ENCODE data around the gene TSSK2. TPM values are rescaled to one million over a fixed set of nuclear protein-coding genes. Genes with fewer than 3 reads are reported as not detected.

Gene TSSK2
- total RNA-seq, 1 donor from 2014 or later: not detected

DNA sequence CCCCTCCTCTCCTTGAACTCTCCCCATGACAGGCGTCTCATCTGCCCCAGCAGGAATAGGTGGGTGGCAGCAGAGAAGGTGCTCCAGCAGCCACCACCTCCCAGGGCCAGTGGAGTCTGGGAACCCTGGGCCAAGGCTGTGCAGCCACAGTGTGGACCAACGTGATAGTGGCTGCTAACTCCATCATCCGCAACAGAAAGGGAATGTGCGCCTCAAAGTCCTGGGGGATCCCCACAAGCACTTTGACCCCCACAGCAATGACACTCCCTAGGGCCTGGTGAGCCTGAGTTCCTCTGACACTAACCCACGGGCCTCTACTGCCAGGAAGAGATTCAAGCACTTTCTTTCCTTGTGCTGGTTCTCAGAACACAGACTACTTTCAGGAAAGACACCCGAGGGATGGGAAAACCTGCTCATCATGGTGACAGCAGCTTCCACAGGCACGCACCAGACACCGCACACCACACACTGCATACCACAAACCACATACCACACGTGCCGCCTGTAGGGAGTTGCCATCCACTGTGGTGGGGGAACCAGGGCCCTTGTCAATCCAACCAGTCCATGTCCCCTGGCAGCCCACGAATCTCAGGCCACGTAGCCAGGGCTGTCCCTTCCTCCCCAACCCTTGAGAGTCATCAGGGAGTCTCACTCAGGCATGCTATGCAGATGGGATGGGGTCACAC, 50.8 kb downstream of the TSSK2 start:
- Histone ChIP-seq H3K36me3 (no peaks in the 10 kb centered on the region), H3K4me3 (no peak overlapping the region), H3K4me1 (peaks cover 25% of the 10 kb centered on the region), H3K27ac (replicated peaks) (no peak overlapping the region), H3K9me3 (replicated peaks) (no peaks in the 10 kb centered on the region), H3K27me3 (ENCODE audit: low read depth) (no peaks in the 10 kb centered on the region)
- DNase-seq: no peak
- TF ChIP-seq, protein P1, sequence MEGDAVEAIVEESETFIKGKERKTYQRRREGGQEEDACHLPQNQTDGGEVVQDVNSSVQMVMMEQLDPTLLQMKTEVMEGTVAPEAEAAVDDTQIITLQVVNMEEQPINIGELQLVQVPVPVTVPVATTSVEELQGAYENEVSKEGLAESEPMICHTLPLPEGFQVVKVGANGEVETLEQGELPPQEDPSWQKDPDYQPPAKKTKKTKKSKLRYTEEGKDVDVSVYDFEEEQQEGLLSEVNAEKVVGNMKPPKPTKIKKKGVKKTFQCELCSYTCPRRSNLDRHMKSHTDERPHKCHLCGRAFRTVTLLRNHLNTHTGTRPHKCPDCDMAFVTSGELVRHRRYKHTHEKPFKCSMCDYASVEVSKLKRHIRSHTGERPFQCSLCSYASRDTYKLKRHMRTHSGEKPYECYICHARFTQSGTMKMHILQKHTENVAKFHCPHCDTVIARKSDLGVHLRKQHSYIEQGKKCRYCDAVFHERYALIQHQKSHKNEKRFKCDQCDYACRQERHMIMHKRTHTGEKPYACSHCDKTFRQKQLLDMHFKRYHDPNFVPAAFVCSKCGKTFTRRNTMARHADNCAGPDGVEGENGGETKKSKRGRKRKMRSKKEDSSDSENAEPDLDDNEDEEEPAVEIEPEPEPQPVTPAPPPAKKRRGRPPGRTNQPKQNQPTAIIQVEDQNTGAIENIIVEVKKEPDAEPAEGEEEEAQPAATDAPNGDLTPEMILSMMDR (IDR thresholded peaks at IDR 0.05; ENCODE audit: borderline replicate concordance): no peak
- intact Hi-C loops (cut with micrococcal nuclease): no loop called here

Other genes starting within 250 kb of the TSSK2 start
- gene DGCR6, start 225.0 kb upstream of the TSSK2 start, total RNA-seq: 13.9 TPM
- gene PRODH, start 195.0 kb upstream of the TSSK2 start, total RNA-seq: 13.3 TPM
- gene DGCR2, start 8.9 kb upstream of the TSSK2 start, total RNA-seq: 33.0 TPM
- 9.5 TPM for gene ESS2, start 13.3 kb downstream of the TSSK2 start, total RNA-seq
- gene GSC2, start 19.0 kb downstream of the TSSK2 start, total RNA-seq: not detected
- gene SLC25A1, start 47.4 kb downstream of the TSSK2 start, total RNA-seq: 20.9 TPM
- gene CLTCL1, start 160.4 kb downstream of the TSSK2 start, total RNA-seq: 9.4 TPM

Data from left ventricle myocardium inferior (tissue), 1 donor.